SIG-M5 (cell line): ENCODE results near the gene SLC15A3.

ENCODE experiments used
- DNase-seq: peaks from one replicate; lab custom pipeline; 2025; lab: John Stamatoyannopoulos, UW

SLC15A3 gene

DNA sequence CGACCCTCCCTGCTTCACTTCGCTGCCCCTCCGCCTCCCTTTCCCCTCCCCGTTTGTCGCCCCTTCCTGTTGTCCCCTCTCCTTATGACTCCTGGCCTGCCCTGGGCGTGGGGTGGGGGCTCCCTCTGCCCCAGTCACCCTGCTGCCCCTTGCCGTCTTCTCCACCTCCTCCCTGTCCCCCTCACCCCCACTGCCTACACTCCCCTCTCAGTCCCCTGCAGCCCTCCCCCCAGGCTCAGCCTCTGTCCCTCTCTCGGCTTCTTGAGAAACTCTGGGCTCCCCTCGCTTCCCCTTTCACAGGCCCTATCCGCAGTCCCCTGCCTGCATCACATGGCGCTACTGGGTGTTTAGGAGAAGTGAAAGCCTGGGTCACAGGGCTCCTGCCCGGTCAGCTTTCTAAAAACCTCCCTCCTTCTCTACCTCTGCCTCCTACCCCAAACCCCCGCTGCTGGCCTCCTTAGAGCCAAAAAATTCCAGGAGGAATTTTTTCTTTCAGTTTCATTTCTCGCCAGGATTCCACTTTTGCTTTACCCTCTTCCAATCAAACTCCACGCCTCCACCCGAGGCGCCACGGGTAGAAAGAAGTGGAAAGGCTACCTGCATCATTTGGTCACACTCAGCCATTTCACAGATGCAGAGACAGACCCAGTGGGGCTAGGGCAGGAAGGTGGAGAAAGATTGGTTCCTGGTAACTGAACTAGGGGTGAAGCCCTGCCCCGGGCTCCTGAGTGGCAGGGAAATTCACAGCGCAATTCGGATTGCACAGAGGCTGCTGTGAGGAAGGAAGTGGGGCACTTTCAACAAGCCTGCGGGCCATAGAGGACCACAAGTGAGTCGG lies at the start of gene SLC15A3:
Gene SLC15A3 (minus strand): TSS at position 273 of the 838 bp plus-strand sequence. CDS start 625 bp downstream, outside the sequence.
- peak; percentile 57 for DNase-seq

DNA sequence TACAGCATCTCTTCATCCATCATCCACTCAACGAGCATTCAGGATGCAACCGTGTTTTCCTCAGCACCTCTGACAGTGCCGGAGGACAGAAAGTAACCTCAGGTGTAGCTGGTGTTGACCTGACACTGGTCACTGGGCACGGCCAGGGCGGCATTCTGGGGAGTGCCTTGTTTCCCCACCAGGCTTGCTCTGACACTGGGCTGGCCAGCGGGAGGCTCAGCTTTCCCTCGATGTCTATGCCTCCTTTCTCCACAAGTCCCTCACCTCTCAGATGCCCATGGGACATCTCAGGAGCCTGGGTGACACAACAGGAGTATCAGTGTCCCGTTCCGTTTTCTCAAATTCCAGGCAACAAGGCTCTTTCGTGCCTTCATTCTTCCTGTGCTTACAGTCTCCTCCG lies 48.5 kb upstream of the SLC15A3 start:
- no peak for DNase-seq

DNA sequence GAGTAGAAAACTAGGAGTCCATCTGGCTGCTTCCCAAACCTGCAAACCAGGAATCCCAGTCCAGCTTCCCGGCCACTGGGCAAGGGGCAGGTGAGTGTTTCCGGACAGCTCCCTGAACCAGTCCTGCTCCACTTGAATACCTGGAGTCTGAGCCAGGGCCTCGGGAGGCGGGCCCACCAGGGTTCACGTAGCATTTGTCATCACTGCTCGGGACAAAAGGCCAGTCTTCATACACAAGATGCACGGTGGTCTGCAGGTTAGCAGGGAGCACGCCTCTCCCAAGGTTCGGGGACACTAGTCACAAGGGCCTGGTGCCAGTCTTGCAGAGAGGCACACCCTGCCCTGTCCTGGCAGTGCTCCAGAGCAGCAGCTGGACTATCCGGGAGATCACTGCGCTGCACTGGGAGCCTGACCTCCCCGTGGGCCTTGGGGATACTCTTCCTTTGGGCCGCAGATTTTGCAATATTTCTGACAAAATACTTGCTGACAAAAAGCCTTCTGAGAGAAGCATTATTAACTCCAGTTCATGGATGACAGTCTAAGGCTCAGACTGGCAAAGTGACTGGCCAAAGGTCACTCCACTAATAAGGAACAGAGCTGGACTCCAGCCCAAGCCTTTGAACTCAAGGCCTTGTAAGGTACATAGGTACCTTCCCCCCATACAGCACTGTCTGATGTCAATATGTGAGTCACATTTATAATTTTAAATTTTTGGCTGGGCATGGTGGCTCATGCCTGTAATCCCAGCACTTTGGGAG lies 44.6 kb upstream of the SLC15A3 start:
- no peak for DNase-seq

DNA sequence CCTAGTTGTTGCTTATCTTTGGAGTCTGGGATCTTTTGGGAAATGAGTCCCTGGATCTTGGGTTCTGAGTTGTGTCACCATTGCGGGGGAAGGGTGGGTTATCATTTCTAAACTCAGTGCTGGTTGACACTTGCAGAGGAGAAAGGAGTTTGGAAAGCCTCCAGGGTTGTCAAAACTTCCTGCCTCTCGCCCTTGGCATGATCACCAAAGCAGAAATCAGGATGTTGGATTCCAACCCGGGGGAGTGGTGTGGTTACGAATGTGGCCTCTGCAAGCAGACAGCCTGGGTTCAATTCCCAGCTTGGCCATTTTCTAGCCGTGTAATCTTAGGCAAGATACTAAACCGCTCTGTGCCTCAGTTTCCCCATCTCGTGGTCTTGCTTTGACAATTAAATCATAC lies 43.8 kb upstream of the SLC15A3 start:
- DNase-seq = no peak

DNA sequence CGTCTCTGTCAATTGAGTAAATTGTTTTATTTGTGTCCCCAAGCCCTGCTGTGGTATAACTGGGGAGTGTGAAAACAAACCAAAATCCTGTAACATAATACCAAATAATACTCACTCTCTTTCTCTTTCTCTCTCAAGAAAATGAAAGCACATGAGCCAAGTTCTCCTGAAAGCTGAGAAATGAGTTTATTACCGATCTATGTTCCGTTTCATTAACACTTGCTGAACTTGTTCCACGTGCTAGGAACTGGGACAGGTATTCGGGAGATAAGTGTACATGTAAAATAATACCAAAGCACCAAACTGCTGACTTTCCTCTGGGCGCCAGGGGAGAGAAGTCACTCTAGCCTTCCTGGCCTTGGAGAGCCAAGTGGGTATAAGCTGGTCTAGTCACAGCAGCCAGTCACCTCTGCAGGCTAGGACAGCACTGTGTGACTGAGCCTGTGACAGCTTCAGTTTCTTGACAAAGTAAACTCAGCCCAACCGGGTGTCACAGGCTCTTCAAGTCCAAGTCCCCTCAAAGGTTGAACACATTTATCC lies 42.6 kb upstream of the SLC15A3 start:
- DNase-seq = no peak

DNA sequence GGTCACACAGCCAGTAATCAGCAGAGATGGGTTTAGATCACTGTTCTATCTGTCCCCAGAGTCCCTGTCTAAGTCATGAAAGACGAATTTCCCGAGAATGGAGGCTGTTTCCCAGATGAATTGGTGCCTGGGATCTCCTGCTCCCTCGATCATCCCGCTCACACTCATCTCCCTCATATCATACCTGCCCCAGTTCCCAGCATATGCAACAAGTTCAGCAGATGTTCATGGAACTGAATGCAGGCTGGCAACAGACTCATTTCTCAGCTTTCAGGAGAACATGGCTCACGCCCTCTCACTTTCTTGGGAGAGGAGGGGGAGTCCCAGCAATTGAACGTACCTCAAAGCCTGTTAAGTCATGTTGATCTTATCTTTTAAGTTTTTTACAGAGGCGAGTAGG lies 41.6 kb upstream of the SLC15A3 start:
- no peak for DNase-seq

DNA sequence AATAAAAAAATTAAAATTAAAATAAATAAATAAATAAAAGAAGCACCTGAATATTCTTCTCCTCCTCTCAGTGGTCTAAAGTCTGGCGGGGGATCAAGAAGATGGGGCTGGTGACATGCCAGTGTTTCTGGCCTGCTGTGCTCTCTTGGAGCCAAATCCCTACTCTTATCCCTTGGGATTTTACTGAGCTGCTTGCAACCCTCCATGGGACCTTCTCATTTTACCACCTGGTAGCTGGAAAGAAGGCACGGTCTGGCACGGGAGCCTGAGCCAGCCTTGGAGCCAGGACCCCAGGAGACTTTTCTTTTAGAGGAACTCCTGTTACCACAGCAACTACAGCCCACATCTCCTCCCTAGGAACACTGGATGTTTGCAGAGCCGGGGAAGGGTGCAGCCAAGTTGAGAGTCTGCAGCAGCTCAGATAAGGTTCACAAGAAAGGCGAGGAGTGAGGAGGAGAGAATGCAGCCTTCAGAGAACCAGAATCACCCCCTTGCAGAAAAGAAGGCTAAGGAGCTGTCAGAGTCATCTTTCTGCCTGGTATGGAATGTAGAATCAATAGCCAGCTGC lies 41.0 kb upstream of the SLC15A3 start:
- DNase-seq = no peak

DNA sequence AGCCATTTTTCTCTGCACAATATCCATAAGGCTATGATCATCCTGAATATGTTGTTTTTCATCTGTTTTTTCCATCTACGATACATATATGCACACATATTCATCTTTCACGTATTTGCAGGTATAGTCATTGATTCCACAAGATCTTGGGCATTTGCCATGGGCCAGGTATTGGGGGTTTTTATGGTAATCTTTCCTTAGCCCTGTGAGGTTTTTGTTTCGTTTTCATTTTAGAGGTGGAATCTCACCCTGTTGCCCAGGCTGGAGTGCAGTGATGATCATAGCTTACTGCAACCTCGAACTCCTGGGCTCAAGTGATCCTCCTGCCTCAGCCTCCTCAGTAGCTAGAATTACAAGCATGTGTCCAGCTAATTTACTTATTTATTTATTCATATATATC lies 39.5 kb upstream of the SLC15A3 start:
- no peak for DNase-seq

DNA sequence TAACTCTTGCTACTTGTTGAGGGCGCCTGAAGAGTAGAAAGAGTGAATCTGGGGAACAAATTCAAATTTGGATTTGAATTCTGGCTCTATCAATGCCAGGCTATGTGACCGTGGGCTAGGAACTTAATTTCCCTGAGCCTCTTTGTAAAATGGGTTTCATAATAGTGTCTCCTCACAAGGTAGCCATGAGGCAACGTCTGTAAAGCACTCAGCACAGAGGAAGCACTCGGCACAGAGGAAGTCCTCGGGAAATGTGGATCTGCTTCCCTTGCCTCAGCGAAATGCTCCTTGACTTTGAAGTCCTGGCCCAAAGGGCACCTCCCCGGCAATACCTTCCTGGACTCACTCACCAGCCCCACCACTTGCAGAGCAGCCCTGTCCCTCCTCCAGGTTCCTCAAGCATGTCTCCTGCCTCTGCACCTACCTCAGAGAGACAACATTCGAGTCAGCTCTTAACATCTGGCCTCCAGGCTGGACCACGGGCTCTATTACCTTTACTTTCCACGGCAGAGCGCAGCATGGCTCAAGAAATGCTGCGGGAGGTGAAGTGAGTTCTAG lies 37.2 kb upstream of the SLC15A3 start:
- no peak for DNase-seq

DNA sequence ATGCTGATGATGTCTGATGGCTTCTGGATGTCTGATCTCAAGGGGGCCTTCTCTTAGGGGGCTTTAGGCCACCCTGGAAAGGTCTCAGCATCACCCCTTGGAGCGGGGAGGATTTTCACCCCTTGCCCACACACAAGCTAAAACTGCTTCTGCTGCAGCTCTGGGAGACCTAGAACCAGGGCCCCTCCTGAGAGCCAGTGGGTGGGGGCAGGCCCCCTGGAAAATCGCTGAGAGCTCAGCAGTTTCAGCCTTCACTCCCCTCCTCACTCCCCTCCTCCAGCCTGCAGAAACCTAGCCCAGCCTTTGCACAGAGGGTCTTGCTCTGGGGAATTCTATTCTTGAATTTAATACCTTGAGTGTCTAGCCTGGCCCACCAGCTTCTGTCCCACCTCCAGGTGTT lies 36.7 kb upstream of the SLC15A3 start:
- no peak for DNase-seq

DNA sequence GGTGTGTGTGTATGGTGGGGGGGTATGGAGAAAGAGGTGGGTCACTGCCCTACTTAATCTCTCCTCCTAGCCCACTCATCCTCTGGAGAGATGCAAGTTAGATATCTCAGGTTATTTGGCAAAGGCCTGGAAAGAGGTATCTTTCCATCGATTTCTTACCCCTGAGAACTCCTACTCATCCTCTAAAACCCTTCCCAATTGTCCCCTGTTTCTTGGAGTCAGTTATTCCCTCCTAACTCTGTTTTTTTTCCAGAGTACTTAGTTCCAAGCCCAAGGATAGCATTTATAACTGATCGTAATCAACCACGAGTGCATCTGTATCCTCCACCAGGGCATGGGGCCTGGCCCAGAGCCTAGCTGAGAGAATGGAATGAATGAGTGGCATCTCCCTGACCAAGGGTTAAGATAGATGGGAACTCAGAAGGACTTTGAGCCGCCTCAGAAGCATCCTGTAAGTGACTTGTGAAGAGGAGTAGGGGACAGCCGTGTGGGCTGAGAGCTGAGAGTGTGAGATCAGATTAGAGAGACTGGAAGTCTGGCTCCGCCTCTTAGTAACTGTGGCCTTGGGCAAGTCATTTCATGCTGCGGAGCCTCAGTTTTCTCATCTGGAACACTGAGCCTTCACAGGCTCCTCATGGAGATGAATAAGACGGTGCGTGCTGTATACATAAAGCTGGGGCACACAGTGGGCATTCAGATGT lies 35.8 kb upstream of the SLC15A3 start:
- DNase-seq = no peak

DNA sequence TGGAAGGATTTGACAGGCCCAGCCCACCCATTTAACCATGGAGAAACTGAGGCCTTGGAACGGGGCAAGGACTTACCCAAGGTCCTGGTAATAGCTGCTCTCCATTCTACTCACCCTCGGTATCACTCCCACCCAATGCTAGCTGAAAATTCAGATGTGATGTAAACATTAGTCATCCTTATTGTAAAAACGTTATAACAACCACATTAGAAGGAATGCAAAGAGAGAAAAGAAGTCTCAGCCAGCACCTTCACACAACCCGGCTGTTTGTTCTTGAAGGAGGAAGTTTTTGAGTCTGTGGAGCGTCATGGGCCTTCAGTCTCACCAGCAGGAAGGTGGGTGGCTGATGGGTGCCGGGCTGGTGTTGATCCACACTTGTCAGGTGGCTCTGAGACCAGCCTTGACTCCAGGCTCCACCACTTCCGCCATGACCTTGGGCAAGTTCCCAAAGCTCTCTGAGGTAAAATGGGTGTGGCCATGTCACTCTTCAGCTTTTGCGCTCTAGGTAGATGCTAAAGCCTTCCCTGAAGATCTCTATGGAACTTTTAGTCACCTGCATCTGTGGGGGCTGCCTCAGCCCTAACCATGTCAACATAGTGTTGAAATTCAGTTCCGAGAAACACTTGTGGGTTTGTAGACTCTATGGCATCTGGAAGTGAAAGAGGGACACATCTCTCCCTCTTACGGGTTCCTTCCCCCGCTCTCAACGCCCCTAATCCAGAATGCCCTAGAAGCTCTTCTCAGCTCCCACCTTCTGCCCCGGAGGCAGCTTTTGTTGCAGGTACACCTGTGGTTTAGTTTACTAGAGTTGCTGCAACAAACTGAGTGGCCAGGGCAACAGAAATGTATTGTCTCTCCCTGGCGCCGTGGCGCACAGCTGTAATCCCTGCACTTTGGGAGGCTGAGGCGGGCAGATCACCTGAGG lies 34.3 kb upstream of the SLC15A3 start:
- no peak for DNase-seq

DNA sequence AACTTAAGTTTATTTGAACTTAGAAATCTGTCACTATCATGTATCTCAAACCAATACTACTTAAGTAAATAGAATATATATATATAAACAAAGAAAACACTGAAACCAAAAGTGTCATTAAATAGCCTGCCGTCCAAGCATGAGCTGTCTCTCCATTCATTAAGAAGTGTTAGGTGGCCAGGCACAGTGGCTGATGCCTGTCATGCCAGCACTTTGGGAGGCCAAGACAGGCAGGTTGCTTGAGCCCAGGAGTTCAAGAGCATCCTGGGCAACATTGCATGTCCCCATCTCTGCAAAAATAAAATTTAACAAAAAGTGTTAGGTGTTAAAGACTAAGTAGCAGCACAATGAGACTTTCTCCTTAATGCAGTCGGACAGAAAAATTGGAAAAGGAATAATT lies 33.5 kb upstream of the SLC15A3 start:
- DNase-seq = no peak

DNA sequence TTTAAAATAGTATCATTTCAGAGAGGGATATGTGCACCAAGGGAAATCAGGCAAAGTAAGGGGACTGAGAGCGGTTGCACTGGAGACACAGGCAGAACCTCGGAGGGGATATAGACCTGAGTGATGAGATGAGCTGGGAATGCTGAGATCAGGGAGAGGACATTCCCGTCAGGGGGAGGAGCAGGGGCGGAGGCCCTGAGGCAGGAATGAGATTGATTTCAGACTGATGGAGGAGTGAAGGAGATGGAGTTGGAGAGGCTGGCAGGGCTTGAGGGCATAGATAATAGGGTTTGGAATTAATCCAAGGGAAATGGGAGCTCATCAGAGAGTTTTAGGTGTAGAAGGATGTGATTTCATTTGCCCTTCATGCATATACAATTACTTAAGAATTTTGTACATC lies 32.7 kb upstream of the SLC15A3 start:
- no peak for DNase-seq

DNA sequence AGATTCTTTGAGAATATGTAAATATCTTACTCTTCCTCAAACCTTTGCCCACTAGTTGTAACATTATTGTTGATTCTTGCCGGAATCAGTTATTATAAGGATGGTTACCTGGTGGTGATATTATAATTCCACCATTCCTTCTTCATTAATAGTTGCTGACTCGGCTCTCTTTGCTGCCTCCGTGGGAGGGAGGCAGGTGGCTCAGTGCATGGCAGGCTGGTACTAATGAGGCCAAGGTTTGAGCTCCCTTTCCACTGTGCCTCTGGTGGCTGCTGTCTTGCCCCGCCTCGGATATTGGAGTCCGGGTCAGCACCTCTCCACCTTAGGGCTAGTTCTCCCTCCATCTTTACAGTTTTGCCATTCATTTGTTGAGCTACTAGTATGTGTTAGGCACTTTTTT lies 32.2 kb upstream of the SLC15A3 start:
- no peak for DNase-seq

DNA sequence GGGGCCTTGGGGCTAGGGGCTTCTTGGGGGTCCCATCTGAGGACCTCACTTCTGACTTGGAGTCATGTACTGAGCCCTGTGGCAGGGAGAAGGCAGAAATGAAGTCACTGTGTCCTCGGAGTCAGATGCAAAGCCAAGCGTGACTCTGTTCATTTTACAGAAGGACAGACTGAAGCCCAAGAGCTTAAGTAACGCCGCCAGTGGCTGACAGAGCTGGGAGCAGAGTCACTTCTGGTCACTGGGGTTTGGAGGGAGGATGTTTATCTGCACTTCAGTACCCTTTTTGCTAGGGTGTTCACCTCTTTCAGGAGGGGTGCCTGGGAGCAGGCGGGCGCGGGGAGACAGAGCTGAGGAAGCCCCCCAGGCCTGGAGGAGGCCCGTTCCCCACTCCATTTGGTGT lies 30.2 kb upstream of the SLC15A3 start:
- DNase-seq = no peak

DNA sequence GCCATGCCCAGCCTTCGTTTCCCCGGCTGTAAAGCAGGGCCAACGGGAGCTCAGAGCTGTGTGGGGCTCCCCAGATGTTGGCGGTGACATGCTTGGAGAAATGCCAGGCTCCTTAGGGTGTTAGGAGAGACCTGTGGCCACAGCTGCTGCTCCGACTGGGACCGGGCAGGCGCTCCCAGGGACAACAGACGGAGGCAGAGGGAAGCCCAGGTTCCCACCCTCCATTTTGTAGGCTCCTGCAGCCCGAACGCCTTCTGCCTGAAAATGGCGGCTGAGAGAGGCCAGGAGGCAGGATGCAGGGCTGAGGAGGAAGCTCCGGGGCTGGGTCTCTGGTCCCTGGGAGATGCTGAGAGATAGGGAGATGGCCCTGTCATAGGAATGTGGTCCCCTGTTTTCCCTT lies 29.5 kb upstream of the SLC15A3 start:
- no peak for DNase-seq

DNA sequence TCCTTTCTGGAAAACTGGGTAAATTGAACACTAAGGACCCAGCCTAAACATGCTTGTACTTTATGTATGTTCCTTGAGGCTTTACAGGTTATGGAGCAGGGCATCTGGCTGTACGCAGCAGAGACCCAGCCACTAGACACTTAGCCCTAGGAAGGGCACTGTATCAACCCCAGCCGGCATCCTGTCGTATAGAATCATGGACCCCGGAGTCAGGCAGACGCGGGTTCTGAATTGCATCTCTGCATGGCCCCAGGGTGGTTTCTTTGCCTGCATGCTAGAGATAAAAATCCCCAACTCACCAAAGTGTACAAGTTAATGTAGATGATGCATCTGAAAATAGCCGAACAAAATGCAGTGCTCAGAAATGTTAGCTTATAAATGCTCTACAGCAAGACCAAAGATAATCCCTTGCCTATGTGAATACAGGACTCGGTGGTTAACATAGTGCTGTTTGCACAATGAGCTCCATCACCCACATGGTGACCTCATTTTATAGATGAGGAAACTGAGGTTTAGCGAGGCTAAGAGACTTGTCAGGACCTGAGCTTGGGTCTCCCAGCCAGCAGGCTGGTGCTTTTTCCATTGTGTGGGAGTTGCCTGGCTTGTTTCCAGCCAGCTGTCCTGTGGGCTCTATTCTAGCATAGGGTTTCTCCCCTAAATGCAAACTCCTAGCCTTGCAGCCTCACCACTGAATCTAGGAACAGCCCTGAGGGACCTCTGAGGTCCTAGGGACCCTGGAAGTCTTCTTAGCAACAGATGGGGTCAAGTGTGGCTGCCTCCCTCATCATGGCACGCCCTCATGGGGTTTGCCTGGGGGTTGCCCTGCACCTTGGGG lies 26.8 kb upstream of the SLC15A3 start:
- DNase-seq = peak; percentile 39

DNA sequence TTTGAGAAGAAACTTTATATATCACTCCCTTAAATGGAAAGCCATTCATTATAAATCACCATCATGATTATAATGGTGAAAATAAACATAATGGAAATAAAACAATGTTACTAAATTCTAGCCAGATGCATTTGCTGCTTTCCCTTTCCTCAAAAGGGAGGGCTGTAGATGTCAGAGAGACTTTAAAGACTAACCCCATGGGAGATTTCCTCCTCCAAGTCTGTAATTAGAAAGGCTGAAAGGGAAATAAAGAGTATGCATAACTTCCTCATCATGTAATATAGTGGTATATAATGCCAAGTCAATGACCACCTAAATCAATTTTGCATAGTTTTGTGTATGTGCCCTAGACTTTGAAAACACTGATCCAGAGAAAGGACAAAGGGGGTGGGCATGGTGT lies 25.9 kb upstream of the SLC15A3 start:
- DNase-seq = no peak

DNA sequence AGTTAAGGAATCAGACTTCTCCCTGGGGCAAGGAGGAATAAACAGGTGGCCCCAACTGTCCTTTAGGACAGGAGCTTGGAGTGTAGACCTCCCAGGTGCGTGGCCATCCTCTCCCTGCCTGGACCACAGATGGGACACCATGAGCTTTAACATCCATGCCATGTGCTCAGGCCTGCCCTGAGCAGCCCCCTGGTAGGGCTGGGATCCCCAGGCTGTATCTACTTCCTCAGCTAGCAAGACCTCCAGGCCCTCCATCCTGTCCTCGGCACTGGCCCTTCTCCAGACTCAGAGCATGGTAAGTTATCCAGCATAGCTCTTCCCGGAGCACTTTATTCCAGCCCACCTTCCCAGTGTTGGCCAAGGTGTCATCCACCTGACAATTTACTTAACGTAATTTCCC lies 25.2 kb upstream of the SLC15A3 start:
- no peak for DNase-seq
